IMR-90 (cell line): ENCODE data around the gene RSU1. TPM values are rescaled to one million over a fixed set of nuclear protein-coding genes. Genes with fewer than 3 reads are reported as not detected.

ENCODE experiments used
- ATAC-seq: fragments of 200-7000 bp; cut with Tn5 transposase; 2 replicates; pipeline ENCODE4 v1.9.1; 2020; ENCODE audit warnings: low read depth, mild to moderate bottlenecking, moderate library complexity
- BruUV-seq: library from RNA; stranded (reverse); fragments of 400-500 nt; replicated peaks from 2 replicates; lab custom pipeline; 2021; lab: Mats Ljungman, UMichigan
- CTCF ChIA-PET: fragments of 300-600 bp; formaldehyde crosslinking; extraction: SDS; loops from one replicate; lab custom pipeline; 2021; ENCODE audit warnings: antibody characterized with exemption; lab: Yijun Ruan, JAX
- POLR2A ChIA-PET: fragments of 300-600 bp; sonication (Branson Sonifier 250); formaldehyde crosslinking; loops from one replicate; lab custom pipeline; 2022; ENCODE audit warnings: antibody characterized with exemption; ENCODE audit not compliant: unreplicated experiment; lab: Charles Lee
- DNase-seq: peaks from one replicate; pipeline ENCODE4 v3.0.0; 2013
- H2AFZ ChIP-seq: replicated peaks from 2 replicates; pipeline ENCODE3; 2013; ENCODE audit warnings: low read length, mild to moderate bottlenecking; ENCODE audit not compliant: poor library complexity
- H2AK5ac ChIP-seq: 2 replicates; pipeline ENCODE4 v1.6.1; 2013; ENCODE audit warnings: low read depth, low read length, inconsistent platforms
- H2AK9ac ChIP-seq: replicated peaks from 2 replicates; pipeline ENCODE3; 2013; ENCODE audit warnings: mild to moderate bottlenecking, low read depth, low read length, moderate library complexity; ENCODE audit not compliant: poor library complexity
- H2BK120ac ChIP-seq: 2 replicates; pipeline ENCODE4 v1.6.1; 2013; ENCODE audit warnings: low read depth, low read length, inconsistent platforms
- H2BK15ac ChIP-seq: 3 replicates; pipeline ENCODE4 v1.6.1; 2013; ENCODE audit warnings: low read depth, low read length, inconsistent platforms
- H2BK20ac ChIP-seq: 2 replicates; pipeline ENCODE4 v1.6.1; 2013; ENCODE audit warnings: low read depth, mild to moderate bottlenecking, inconsistent platforms, low read length, moderate library complexity
- H2BK5ac ChIP-seq: 2 replicates; pipeline ENCODE4 v1.6.1; 2013; ENCODE audit warnings: mild to moderate bottlenecking, low read depth, low read length, inconsistent platforms; ENCODE audit not compliant: poor library complexity, severe bottlenecking
- H3K14ac ChIP-seq: replicated peaks from 2 replicates; pipeline ENCODE4 v1.6.1; 2013; ENCODE audit warnings: low read depth, low read length, inconsistent platforms
- H3K18ac ChIP-seq: 2 replicates; pipeline ENCODE4 v1.6.1; 2013; ENCODE audit warnings: low read depth, low read length, control low read depth
- H3K23ac ChIP-seq: 2 replicates; pipeline ENCODE4 v1.6.1; 2013; ENCODE audit warnings: low read depth, low read length, inconsistent platforms
- H3K27ac ChIP-seq: 2 replicates; pipeline ENCODE4 v1.5.1; 2013; ENCODE audit warnings: mild to moderate bottlenecking, control low read depth, low read length; ENCODE audit not compliant: insufficient read depth
- H3K27me3 ChIP-seq: 2 replicates; pipeline ENCODE4 v1.6.1; 2013; ENCODE audit warnings: low read length; ENCODE audit not compliant: control insufficient read depth, insufficient read depth
- H3K36me3 ChIP-seq: 2 replicates; pipeline ENCODE4 v1.6.1; 2013; ENCODE audit warnings: low read length, mixed read lengths; ENCODE audit not compliant: control insufficient read depth, insufficient read depth
- H3K4ac ChIP-seq: 2 replicates; pipeline ENCODE4 v1.6.1; 2013; ENCODE audit warnings: low read depth, low read length, inconsistent platforms
- H3K4me1 ChIP-seq: 2 replicates; pipeline ENCODE4 v1.6.1; 2013; ENCODE audit warnings: low read length, mixed read lengths; ENCODE audit not compliant: control insufficient read depth, insufficient read depth
- H3K4me2 ChIP-seq: 2 replicates; pipeline ENCODE4 v1.6.1; 2013; ENCODE audit warnings: low read depth, mild to moderate bottlenecking, control low read depth, low read length, moderate library complexity
- H3K4me3 ChIP-seq: 2 replicates; pipeline ENCODE4 v1.5.1; 2013; ENCODE audit warnings: low read depth, mild to moderate bottlenecking, control low read depth, low read length, moderate library complexity; ENCODE audit not compliant: insufficient read depth
- H3K56ac ChIP-seq: 2 replicates; pipeline ENCODE4 v1.6.1; 2013; ENCODE audit warnings: low read length, inconsistent platforms; ENCODE audit not compliant: insufficient read depth; ENCODE audit errors: extremely low read depth
- H3K79me1 ChIP-seq, 2 experiments: 2 replicates each; pipeline ENCODE4 v1.6.1; 2013; ENCODE audit warnings: low read length in 2 of 2, inconsistent platforms in 1 of 2, low read depth in 1 of 2
- H3K9ac ChIP-seq: 2 replicates; pipeline ENCODE4 v1.6.1; 2013; ENCODE audit warnings: low read depth, low read length, control low read depth
- H3K9me1 ChIP-seq: 2 replicates; pipeline ENCODE4 v1.6.1; 2013; ENCODE audit warnings: low read length, inconsistent platforms; ENCODE audit not compliant: insufficient read depth
- H3K9me3 ChIP-seq: 2 replicates; pipeline ENCODE4 v1.6.1; 2013; ENCODE audit warnings: low read length; ENCODE audit not compliant: control insufficient read depth, insufficient read depth
- H4K20me1 ChIP-seq: 2 replicates; pipeline ENCODE4 v1.6.1; 2013; ENCODE audit warnings: low read length, inconsistent platforms; ENCODE audit not compliant: insufficient read depth
- H4K5ac ChIP-seq: 2 replicates; pipeline ENCODE4 v1.6.1; 2013; ENCODE audit warnings: mild to moderate bottlenecking, low read depth, low read length, control low read depth
- H4K8ac ChIP-seq, 2 experiments: 2 replicates each; pipeline ENCODE4 v1.6.1; 2013; ENCODE audit warnings: low read depth in 2 of 2, low read length in 2 of 2, control low read depth in 1 of 2, inconsistent platforms in 1 of 2
- H4K91ac ChIP-seq: 2 replicates; pipeline ENCODE4 v1.6.1; 2013; ENCODE audit warnings: low read depth, low read length, inconsistent platforms; ENCODE audit not compliant: insufficient read depth
- BHLHE40 ChIP-seq: fragments of 150-350 bp; IDR thresholded peaks from 2 replicates; pipeline ENCODE4 v1.6.1; 2016; ENCODE audit warnings: mild to moderate bottlenecking, low read depth, low read length
- NFE2L2 ChIP-seq: fragments of 150-350 bp; IDR thresholded peaks from 2 replicates; pipeline ENCODE4 v1.6.1; 2016; ENCODE audit warnings: low read depth, mild to moderate bottlenecking, low read length
- POLR2A ChIP-seq: IDR thresholded peaks from 2 replicates; pipeline ENCODE4 v1.6.1; 2012; ENCODE audit warnings: mild to moderate bottlenecking, low read depth, low read length
- RCOR1 ChIP-seq: IDR thresholded peaks from 2 replicates; pipeline ENCODE4 v1.6.1; 2012; ENCODE audit warnings: mild to moderate bottlenecking, low read length, improper control_type of control experiment; ENCODE audit not compliant: insufficient replicate concordance
- WGBS, 2 experiments: methylation state at CpG; one replicate each; pipeline versions ENCODE4 v1.1.5 to v1.1.7; 2013; ENCODE audit warnings: missing lambda C conversion rate in 2 of 2; ENCODE audit not compliant: insufficient read length in 1 of 2; ENCODE audit errors: extremely low coverage in 2 of 2; 5-methylcytosine and 5-hydroxymethylcytosine counted together
- dilution Hi-C: fragments of 300-500 bp; cut with HindIII; formaldehyde crosslinking; loops from one replicate; pipeline ENCODE4 v1.14.3; 2018; ENCODE audit warnings: low sequenced_read_pairs; ENCODE audit not compliant: unreplicated experiment
- in situ Hi-C: fragments of 300-500 bp; cut with MboI; formaldehyde crosslinking; loops from 3 replicates; pipeline ENCODE4 v1.14.3; 2019; ENCODE audit warnings: low sequenced_read_pairs, inconsistent platforms, mixed read lengths
- intact Hi-C: fragments of 100-400 bp; cut with micrococcal nuclease; formaldehyde crosslinking; loops from 2 replicates; pipeline ENCODE4 v1.10.0; 2022
- polyA plus RNA-seq, 3 experiments: library from polyadenylated mRNA; depleted of rRNA; stranded (reverse); fragments of >200 nt; gene quantifications; 2 replicates each; pipeline ENCODE4 v1.2.3, GENCODE V29; 2012; ENCODE audit warnings: low replicate concordance in 1 of 3
- total RNA-seq: library from RNA; depleted of rRNA; stranded (reverse); fragments of >200 nt; gene quantifications from 2 replicates; pipeline ENCODE4 v1.2.3, GENCODE V29; 2012

RSU1 gene
- total and polyA plus RNA-seq, 2 of the 4 experiments (the other 2 are of a cell fraction), result 134 to 148 TPM

DNA sequence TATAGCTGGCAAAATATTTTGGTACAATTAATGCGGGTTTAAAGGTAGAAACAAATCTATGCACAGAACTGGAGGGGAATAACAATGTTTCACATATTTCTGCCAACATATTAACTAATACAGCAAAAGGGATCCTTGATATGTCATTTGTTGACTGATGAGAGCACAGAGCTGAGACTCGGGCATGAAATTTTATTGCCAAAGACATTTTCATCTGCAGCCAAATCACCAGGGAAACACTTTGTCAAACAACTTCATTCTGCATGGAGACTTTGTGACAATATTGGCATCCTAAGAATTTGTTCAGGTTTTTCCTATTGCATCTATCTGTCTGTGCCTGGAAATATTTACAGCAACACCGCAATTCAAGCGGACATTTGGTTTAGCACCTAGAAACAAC, 177.8 kb downstream of the RSU1 start:
- H2BK15ac ChIP-seq, result no peak overlapping the region
- peaks cover 5% of the 10 kb centered on the region; the same call in 1 of the 2 replicates for H3K9me1 ChIP-seq
- H2AK5ac ChIP-seq, result no peak overlapping the region
- no peak overlapping the region for H2BK120ac ChIP-seq
- no peak overlapping the region for H3K56ac ChIP-seq
- in situ Hi-C loops, result no loop called here
- intact Hi-C loops, result no loop called here
- no peaks in the 10 kb centered on the region for H3K27me3 ChIP-seq
- no peak overlapping the region for H4K8ac ChIP-seq
- H3K18ac ChIP-seq, result no peak overlapping the region
- peaks cover 9% of the 10 kb centered on the region; the same call in 1 of the 2 replicates for H4K20me1 ChIP-seq
- peaks cover 21 to 29% of the 10 kb centered on the region in 2 experiments for H3K79me1 ChIP-seq
- no peak overlapping the region for H3K4ac ChIP-seq
- H4K5ac ChIP-seq, result no peak overlapping the region
- dilution Hi-C loops, result no loop called here
- H3K36me3 ChIP-seq, result no peaks in the 10 kb centered on the region
- no peak overlapping the region for H2BK5ac ChIP-seq
- WGBS, 2 experiments, result no CpG with 5 or more reads among the region's 4 CpGs
- DNase-seq (no peak), ATAC-seq (no peak)
- no peak overlapping the region for H2AFZ ChIP-seq
- ChIA-PET POLR2A (no interaction called here), CTCF (no interaction called here)
- H3K9ac ChIP-seq, result no peak overlapping the region
- H3K9me3 ChIP-seq, result no peaks in the 10 kb centered on the region
- H2AK9ac ChIP-seq, result no peak overlapping the region
- no peak overlapping the region for H2BK20ac ChIP-seq
- no peak overlapping the region for H3K4me2 ChIP-seq
- H4K91ac ChIP-seq, result no peak overlapping the region
- no peak overlapping the region for H3K27ac ChIP-seq
- H3K4me3 ChIP-seq, result no peak overlapping the region
- BruUV-seq, result no TSS peak
- TF ChIP-seq BHLHE40 (no peak), RCOR1 (no peak), POLR2A (no peak), NFE2L2 (no peak)
- 0 out of 2 replicates have a peak, but pooled peaks cover 1% of the 10 kb centered on the region for H3K4me1 ChIP-seq
- H3K23ac ChIP-seq, result no peak overlapping the region
- no peak overlapping the region for H3K14ac ChIP-seq
